Activated T-cell treated with anti-CD3 and anti-CD28 coated beads, Interleukin-2, amount 50 U/mL, for 24 hours (primary cell): ENCODE results near the gene PLCH2.

Experiments used
- DNase-seq: peaks from one replicate; pipeline ENCODE4 v3.0.0-alpha.2; 2020
- H3K27ac Mint-ChIP-seq: 2 replicates; pipeline ENCODE4 v1.8.0; 2020; ENCODE audit warnings: mild to moderate bottlenecking, mixed read lengths
- H3K27me3 Mint-ChIP-seq: 2 replicates; pipeline ENCODE4 v1.8.0; 2020; ENCODE audit warnings: mixed read lengths
- H3K36me3 Mint-ChIP-seq: 2 replicates; pipeline ENCODE4 v1.8.0; 2020; ENCODE audit warnings: low read depth, mixed read lengths
- H3K4me1 Mint-ChIP-seq: 2 replicates; pipeline ENCODE4 v1.8.0; 2020; ENCODE audit warnings: low read depth, mixed read lengths
- H3K4me3 Mint-ChIP-seq: 2 replicates; pipeline ENCODE4 v1.8.0; 2020; ENCODE audit warnings: mild to moderate bottlenecking, moderate library complexity, mixed read lengths
- H3K9me3 Mint-ChIP-seq: 2 replicates; pipeline ENCODE4 v1.8.0; 2020; ENCODE audit warnings: mixed read lengths

Gene PLCH2

GRCh38 chr1:2532485-2533160, 56.5 kb downstream of the PLCH2 start:
- Mint-ChIP-seq H3K27me3 (peaks cover 35% of the 10 kb centered on the region), H3K27ac (no peak overlapping the region), H3K9me3 (no peaks in the 10 kb centered on the region), H3K4me1 (peaks cover 12% of the 10 kb centered on the region), H3K4me3 (no peak overlapping the region), H3K36me3 (no peaks in the 10 kb centered on the region)
- DNase-seq, result no peak

- H3K9me3 Mint-ChIP-seq, result no peaks in the 10 kb centered on the region
- H3K27ac Mint-ChIP-seq, result no peak overlapping the region
- no peak overlapping the region for H3K4me3 Mint-ChIP-seq
- peaks cover 12% of the 10 kb centered on the region for H3K4me1 Mint-ChIP-seq
- no peaks in the 10 kb centered on the region for H3K36me3 Mint-ChIP-seq
- no peak for DNase-seq
- peaks cover 35% of the 10 kb centered on the region for H3K27me3 Mint-ChIP-seq
Measured at GRCh38 chr1:2533365-2533764, 57.3 kb downstream of the PLCH2 start.

- Mint-ChIP-seq H3K27ac (no peak overlapping the region), H3K4me3 (no peak overlapping the region), H3K27me3 (peaks cover 28% of the 10 kb centered on the region), H3K36me3 (no peaks in the 10 kb centered on the region), H3K9me3 (no peaks in the 10 kb centered on the region), H3K4me1 (peaks cover 6% of the 10 kb centered on the region)
- DNase-seq, result no peak
Measured at GRCh38 chr1:2534315-2534686, 58.2 kb downstream of the PLCH2 start.

GRCh38 chr1:2534687-2535441, 58.8 kb downstream of the PLCH2 start:
- no peaks in the 10 kb centered on the region for H3K36me3 Mint-ChIP-seq
- no peaks in the 10 kb centered on the region for H3K9me3 Mint-ChIP-seq
- peaks cover 6% of the 10 kb centered on the region for H3K4me1 Mint-ChIP-seq
- no peak overlapping the region for H3K4me3 Mint-ChIP-seq
- H3K27ac Mint-ChIP-seq, result no peak overlapping the region
- H3K27me3 Mint-ChIP-seq, result peaks cover 28% of the 10 kb centered on the region
- DNase-seq, result no peak

GRCh38 chr1:2535455-2535854, 59.4 kb downstream of the PLCH2 start:
- Mint-ChIP-seq H3K36me3 (no peaks in the 10 kb centered on the region), H3K4me3 (no peak overlapping the region), H3K9me3 (no peaks in the 10 kb centered on the region), H3K27me3 (peaks cover 28% of the 10 kb centered on the region), H3K4me1 (peaks cover 6% of the 10 kb centered on the region), H3K27ac (no peak overlapping the region)
- DNase-seq, result no peak

- Mint-ChIP-seq H3K27ac (no peak overlapping the region), H3K4me1 (peaks cover under 1% of the 10 kb centered on the region), H3K4me3 (no peak overlapping the region), H3K9me3 (no peaks in the 10 kb centered on the region), H3K36me3 (no peaks in the 10 kb centered on the region), H3K27me3 (peaks cover 23% of the 10 kb centered on the region)
- DNase-seq, result no peak
Measured at GRCh38 chr1:2535981-2536380, 59.9 kb downstream of the PLCH2 start.

- DNase-seq, result no peak
- H3K4me3 Mint-ChIP-seq, result no peak overlapping the region
- peaks cover 4% of the 10 kb centered on the region for H3K4me1 Mint-ChIP-seq
- H3K27me3 Mint-ChIP-seq, result peaks cover 13% of the 10 kb centered on the region
- no peaks in the 10 kb centered on the region for H3K9me3 Mint-ChIP-seq
- no peak overlapping the region for H3K27ac Mint-ChIP-seq
- H3K36me3 Mint-ChIP-seq, result no peaks in the 10 kb centered on the region
Measured at GRCh38 chr1:2537784-2538115, 61.7 kb downstream of the PLCH2 start.

GRCh38 chr1:2538376-2538775, 62.3 kb downstream of the PLCH2 start:
- Mint-ChIP-seq H3K27ac (no peak overlapping the region), H3K4me1 (peaks cover 4% of the 10 kb centered on the region), H3K27me3 (peaks cover 8% of the 10 kb centered on the region), H3K36me3 (no peaks in the 10 kb centered on the region), H3K4me3 (no peak overlapping the region), H3K9me3 (no peaks in the 10 kb centered on the region)
- no peak for DNase-seq

GRCh38 chr1:2538872-2539271, 62.8 kb downstream of the PLCH2 start:
- Mint-ChIP-seq H3K27me3 (peaks cover 7% of the 10 kb centered on the region), H3K4me1 (peaks cover 4% of the 10 kb centered on the region), H3K9me3 (no peaks in the 10 kb centered on the region), H3K4me3 (no peak overlapping the region), H3K36me3 (no peaks in the 10 kb centered on the region), H3K27ac (no peak overlapping the region)
- no peak for DNase-seq

- peak; percentile 62 for DNase-seq
- H3K9me3 Mint-ChIP-seq, result no peaks in the 10 kb centered on the region
- no peak overlapping the region for H3K4me3 Mint-ChIP-seq
- peaks cover 8% of the 10 kb centered on the region for H3K4me1 Mint-ChIP-seq
- H3K36me3 Mint-ChIP-seq, result no peaks in the 10 kb centered on the region
- H3K27ac Mint-ChIP-seq, result no peak overlapping the region
- peaks cover 7% of the 10 kb centered on the region for H3K27me3 Mint-ChIP-seq
Measured at GRCh38 chr1:2539312-2539907, 63.3 kb downstream of the PLCH2 start.

GRCh38 chr1:2540816-2541492, 64.9 kb downstream of the PLCH2 start:
- Mint-ChIP-seq H3K27me3 (peaks cover 2% of the 10 kb centered on the region), H3K9me3 (no peaks in the 10 kb centered on the region), H3K4me1 (peaks cover 15% of the 10 kb centered on the region), H3K36me3 (no peaks in the 10 kb centered on the region), H3K27ac (no peak overlapping the region), H3K4me3 (no peak overlapping the region)
- DNase-seq, result no peak

- Mint-ChIP-seq H3K4me3 (no peak overlapping the region), H3K9me3 (no peaks in the 10 kb centered on the region), H3K27ac (no peak overlapping the region), H3K27me3 (peaks cover 2% of the 10 kb centered on the region), H3K36me3 (no peaks in the 10 kb centered on the region), H3K4me1 (peaks cover 15% of the 10 kb centered on the region)
- no peak for DNase-seq
Measured at GRCh38 chr1:2541619-2542245, 65.6 kb downstream of the PLCH2 start.

GRCh38 chr1:2542246-2542915, 66.3 kb downstream of the PLCH2 start:
- peaks cover 17% of the 10 kb centered on the region for H3K4me1 Mint-ChIP-seq
- H3K27me3 Mint-ChIP-seq, result peaks cover 2% of the 10 kb centered on the region
- DNase-seq, result no peak
- no peak overlapping the region for H3K4me3 Mint-ChIP-seq
- H3K36me3 Mint-ChIP-seq, result no peaks in the 10 kb centered on the region
- no peaks in the 10 kb centered on the region for H3K9me3 Mint-ChIP-seq
- H3K27ac Mint-ChIP-seq, result no peak overlapping the region

- Mint-ChIP-seq H3K9me3 (no peaks in the 10 kb centered on the region), H3K36me3 (no peaks in the 10 kb centered on the region), H3K4me1 (peaks cover 26% of the 10 kb centered on the region), H3K4me3 (no peak overlapping the region), H3K27me3 (peaks cover 2% of the 10 kb centered on the region), H3K27ac (no peak overlapping the region)
- DNase-seq, result peak; percentile 55
Measured at GRCh38 chr1:2543543-2544092, 67.5 kb downstream of the PLCH2 start.
